SK-N-DZ (cell line): ENCODE results near the gene DPEP2NB.

ENCODE experiments used
- small RNA-seq, 2 experiments: library from RNA; depleted of rRNA; stranded (forward); fragments of <200 nt; gene quantifications; one replicate each; pipeline ENCODE3, GENCODE V24; 2014

Gene DPEP2NB

Small RNA genes lying within 50 kb of the gene (small RNA-seq; reads per million reads assigned to genes)
- 0 reads per million in 2 experiments for gene RNU6-359P
